ENCODE measurements around the gene C12orf43. TPM values are rescaled to one million over a fixed set of nuclear protein-coding genes. Genes with fewer than 3 reads are reported as not detected.
A peak's percentile ranks its signal among the peaks of the same experiment; 100 is the strongest.
"Not testable (repeated sequence)": the region's sequence is repeated elsewhere in the genome, so short reads cannot be mapped to it uniquely, and the experiment has no call there.

Gene C12orf43
- total RNA-seq, 2 donors from 2014 or later = 12.3 to 12.7 TPM

DNA sequence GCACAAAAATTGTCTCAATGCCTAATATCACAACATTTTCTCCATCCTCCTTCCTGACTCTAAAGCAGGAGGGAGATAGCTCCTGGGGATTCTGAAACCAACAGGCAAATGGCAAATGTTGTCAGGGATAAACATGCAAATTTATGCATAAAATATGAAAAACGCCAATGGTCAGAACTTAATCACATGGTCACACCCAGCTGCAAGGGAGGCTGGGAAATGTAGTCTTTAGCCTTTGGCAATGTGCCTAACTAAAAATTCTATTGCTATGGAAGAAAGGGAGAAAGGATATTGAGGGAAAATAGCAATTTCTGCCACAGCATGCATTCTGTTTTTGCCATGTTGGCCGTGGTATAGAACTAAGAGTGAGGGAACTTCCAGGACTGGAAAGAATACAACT lies 34.4 kb upstream of the C12orf43 start:
- H3K4me3 ChIP-seq = no peak overlapping the region
- TF ChIP-seq, protein P1, sequence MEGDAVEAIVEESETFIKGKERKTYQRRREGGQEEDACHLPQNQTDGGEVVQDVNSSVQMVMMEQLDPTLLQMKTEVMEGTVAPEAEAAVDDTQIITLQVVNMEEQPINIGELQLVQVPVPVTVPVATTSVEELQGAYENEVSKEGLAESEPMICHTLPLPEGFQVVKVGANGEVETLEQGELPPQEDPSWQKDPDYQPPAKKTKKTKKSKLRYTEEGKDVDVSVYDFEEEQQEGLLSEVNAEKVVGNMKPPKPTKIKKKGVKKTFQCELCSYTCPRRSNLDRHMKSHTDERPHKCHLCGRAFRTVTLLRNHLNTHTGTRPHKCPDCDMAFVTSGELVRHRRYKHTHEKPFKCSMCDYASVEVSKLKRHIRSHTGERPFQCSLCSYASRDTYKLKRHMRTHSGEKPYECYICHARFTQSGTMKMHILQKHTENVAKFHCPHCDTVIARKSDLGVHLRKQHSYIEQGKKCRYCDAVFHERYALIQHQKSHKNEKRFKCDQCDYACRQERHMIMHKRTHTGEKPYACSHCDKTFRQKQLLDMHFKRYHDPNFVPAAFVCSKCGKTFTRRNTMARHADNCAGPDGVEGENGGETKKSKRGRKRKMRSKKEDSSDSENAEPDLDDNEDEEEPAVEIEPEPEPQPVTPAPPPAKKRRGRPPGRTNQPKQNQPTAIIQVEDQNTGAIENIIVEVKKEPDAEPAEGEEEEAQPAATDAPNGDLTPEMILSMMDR (IDR thresholded peaks at IDR 0.05) = no peak
- no peaks in the 10 kb centered on the region for H3K27me3 ChIP-seq (replicated peaks; ENCODE audit: insufficient read depth)
- ATAC-seq (ENCODE audit: insufficient number of reproducible peaks, low FRiP score, low read depth) (no peak), DNase-seq (ENCODE audit: low spot score) (no peak)
- no peak overlapping the region for H3K27ac ChIP-seq
- no peaks in the 10 kb centered on the region for H3K9me3 ChIP-seq
- no peaks in the 10 kb centered on the region for H3K4me1 ChIP-seq (ENCODE audit: control insufficient read depth in 1 of 2, low read depth in 2 of 2)
- no peaks in the 10 kb centered on the region for H3K36me3 ChIP-seq

DNA sequence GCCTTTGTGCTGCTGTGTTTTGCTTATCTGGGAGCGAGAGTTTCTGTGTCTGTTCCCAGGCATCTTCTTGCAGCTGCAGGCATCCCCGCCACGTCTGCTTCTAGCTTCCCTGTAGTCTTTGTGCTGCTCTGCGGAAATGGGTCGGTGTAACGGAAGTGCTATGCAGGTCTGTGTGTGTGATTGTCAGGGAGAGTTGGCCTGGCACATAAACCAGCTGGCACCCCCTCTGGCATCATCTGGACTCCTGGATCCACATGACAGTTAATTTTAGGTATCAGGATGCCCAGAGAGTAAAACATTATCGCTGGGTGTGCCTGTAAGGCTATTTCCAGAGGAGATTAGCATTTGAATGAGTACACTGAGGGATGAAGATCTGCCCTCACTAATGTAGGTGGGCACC lies 32.2 kb upstream of the C12orf43 start:
- Histone ChIP-seq H3K27me3 (replicated peaks; ENCODE audit: insufficient read depth) (no peaks in the 10 kb centered on the region), H3K9me3 (no peaks in the 10 kb centered on the region), H3K4me1 (ENCODE audit: control insufficient read depth in 1 of 2, low read depth in 2 of 2) (no peaks in the 10 kb centered on the region), H3K27ac (no peak overlapping the region), H3K36me3 (no peaks in the 10 kb centered on the region), H3K4me3 (no peak overlapping the region)
- DNase-seq (ENCODE audit: low spot score) (no peak), ATAC-seq (ENCODE audit: insufficient number of reproducible peaks, low FRiP score, low read depth) (no peak)
- TF ChIP-seq, protein P1 (IDR thresholded peaks at IDR 0.05) = no peak

DNA sequence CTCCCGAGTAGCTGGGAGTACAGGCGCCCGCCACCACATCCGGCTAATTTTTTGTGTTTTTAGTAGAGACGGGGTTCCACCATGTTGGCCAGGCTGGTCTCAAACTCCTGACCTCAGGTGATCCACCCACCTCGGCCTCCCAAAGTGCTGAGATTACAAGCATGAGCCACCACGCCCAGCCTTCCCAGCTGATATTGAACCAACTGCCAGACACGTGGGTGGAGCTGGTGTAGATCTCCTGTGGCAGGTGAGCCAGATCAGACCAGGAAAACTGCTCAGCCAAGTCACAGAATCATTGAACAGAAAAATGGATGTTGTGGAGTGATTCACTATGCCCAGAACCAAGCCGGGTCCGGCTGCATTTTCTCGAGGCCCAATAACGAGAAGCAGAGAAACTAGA lies 31.1 kb upstream of the C12orf43 start:
- not testable (repeated sequence) for H3K9me3 ChIP-seq; H3K27me3 ChIP-seq (replicated peaks; ENCODE audit: insufficient read depth); ATAC-seq (ENCODE audit: insufficient number of reproducible peaks, low FRiP score, low read depth); H3K27ac ChIP-seq; H3K36me3 ChIP-seq; DNase-seq (ENCODE audit: low spot score); H3K4me3 ChIP-seq; H3K4me1 ChIP-seq (ENCODE audit: control insufficient read depth in 1 of 2, low read depth in 2 of 2)

DNA sequence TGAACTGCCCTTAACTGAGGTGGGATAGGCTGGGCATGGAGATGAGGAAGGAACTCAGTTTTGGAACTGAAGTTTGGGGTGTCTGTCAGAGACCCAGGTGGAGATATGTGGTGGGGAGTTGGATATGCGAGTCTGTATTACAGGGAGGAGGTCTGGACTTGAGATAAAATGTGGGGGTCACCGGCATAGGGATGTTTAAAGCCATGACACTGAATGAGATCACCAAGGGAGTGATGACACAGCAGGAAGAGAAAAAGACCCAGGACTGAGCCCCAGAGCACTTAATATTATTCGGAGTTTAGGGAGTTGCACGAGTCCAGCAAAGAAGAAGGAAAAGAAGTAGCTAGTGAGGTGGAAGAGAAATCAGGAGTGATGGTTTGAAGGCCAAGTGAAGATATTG lies 26.8 kb upstream of the C12orf43 start:
- H3K9me3 ChIP-seq = no peaks in the 10 kb centered on the region
- H3K36me3 ChIP-seq = no peaks in the 10 kb centered on the region
- TF ChIP-seq, protein P1 (IDR thresholded peaks at IDR 0.05) = no peak
- H3K27ac ChIP-seq = no peak overlapping the region
- DNase-seq (ENCODE audit: low spot score) (no peak), ATAC-seq (ENCODE audit: insufficient number of reproducible peaks, low FRiP score, low read depth) (no peak)
- H3K4me3 ChIP-seq = no peak overlapping the region
- H3K27me3 ChIP-seq (replicated peaks; ENCODE audit: insufficient read depth) = no peaks in the 10 kb centered on the region
- peaks cover 0 to 5% of the 10 kb centered on the region in 2 donors for H3K4me1 ChIP-seq (ENCODE audit: control insufficient read depth in 1 of 2, low read depth in 2 of 2)

DNA sequence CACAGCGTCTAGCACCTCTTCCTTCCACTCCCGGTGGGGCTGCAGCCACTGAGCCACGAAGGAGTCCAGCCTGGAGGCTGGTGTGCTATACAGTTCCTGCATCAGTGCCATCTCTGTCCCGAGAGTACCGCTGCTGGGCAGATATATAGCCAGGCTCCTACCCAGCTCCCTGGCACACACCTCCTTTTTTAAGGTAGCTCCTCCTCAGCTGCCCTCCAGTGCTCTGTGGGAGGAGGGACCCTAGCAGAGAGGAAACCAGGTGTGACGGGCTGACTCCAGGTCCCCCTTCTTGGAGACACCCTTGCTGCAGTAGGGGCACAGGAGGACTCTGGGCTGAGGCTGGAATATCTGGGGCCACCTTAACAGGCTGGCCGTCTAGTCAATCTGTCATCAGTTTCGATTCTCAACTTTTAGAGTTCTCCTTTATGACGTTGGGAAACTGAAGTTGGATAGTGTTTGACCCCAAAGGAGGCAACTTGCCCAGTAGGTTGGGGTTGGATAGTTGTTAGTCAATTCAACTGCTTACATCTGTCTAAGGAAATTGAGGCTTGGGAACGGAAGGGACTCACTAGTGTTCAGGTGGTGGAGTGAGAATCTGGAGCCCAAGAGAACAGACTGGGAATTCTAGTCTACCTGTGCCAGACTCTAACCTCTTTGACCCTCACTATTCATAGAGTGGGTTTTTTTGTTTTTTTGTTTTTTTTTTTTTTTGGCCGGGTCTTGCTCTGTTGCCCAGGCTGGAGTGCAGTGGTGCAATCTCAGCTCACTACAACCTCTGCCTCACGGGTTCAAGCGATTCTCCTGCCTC lies 22.8 kb upstream of the C12orf43 start, which contains the start of gene OASL:
Gene OASL (minus strand): TSS at position 386 of the 808 bp plus-strand sequence. CDS start 275 bp downstream, at position 111.
- H3K36me3 ChIP-seq = no peaks in the 10 kb centered on the region
- H3K27ac ChIP-seq = no peak within 1 kb of the TSS
- peaks cover 0 to 5% of the 10 kb centered on the region in 2 donors for H3K4me1 ChIP-seq (ENCODE audit: control insufficient read depth in 1 of 2, low read depth in 2 of 2)
- ATAC-seq (ENCODE audit: insufficient number of reproducible peaks, low FRiP score, low read depth) (no peak), DNase-seq (ENCODE audit: low spot score) (no peak)
- peak within 1 kb of the TSS; percentile 72 for H3K4me3 ChIP-seq
- no peaks in the 10 kb centered on the region for H3K27me3 ChIP-seq (replicated peaks; ENCODE audit: insufficient read depth)
- no peaks in the 10 kb centered on the region for H3K9me3 ChIP-seq
- TF ChIP-seq, protein P1 (IDR thresholded peaks at IDR 0.05) = no peak

Measured in thoracic aorta (tissue), 2 donors.